Measurements from ENCODE around the gene UBE2L3.

Gene UBE2L3

GRCh38 chr22:21650823-21651520 lies 83.5 kb downstream of the UBE2L3 start:
- peak; percentile 37 for DNase-seq

DNA sequence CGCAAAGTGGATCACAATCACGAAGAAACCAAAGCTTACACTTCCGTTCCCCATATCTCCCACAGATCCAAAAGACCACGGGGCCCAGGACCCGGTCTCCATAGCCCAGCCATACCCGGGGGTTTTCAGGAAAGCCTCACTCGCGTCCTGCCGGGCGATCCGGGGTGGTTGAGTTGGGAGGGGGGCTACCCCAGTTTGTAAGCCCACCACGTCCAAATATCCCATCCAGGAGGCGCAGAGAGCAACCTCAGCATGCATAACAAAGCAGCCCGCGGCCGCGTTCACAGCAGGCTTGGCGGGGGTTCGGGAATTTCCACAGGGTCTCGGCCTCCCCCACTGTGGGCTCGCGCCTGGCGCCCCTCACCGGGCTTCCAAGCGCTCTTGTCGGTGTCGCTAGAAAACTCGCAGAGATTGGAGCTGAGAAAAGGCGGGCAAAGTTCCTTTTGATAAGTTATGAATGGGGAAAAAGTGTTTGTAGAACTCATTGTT lies 84.1 kb downstream of the UBE2L3 start:
- no peak for DNase-seq

- DNase-seq, result peak; percentile 93
Measured at GRCh38 chr22:21652010-21652546, 84.6 kb downstream of the UBE2L3 start.

- DNase-seq, result no peak
Measured at GRCh38 chr22:21652547-21653545, 85.3 kb downstream of the UBE2L3 start.

DNA sequence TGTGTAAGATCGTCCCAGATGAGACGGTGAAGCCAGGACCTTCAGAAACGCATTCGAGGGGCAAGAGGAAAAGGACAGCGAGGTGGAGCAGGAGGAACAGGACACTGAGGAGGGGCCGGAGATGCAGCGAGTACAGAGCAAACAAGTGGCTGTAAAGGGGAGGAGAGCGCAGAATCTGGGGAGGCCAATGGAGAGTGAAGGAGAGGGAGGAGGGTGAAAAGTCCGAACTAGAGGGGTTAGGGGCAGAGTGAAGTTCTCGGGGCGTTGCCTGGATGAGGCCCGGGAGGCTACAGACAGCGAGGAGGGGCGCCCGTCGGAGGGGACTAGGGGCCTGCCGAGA lies 89.5 kb downstream of the UBE2L3 start:
- no peak for DNase-seq

DNA sequence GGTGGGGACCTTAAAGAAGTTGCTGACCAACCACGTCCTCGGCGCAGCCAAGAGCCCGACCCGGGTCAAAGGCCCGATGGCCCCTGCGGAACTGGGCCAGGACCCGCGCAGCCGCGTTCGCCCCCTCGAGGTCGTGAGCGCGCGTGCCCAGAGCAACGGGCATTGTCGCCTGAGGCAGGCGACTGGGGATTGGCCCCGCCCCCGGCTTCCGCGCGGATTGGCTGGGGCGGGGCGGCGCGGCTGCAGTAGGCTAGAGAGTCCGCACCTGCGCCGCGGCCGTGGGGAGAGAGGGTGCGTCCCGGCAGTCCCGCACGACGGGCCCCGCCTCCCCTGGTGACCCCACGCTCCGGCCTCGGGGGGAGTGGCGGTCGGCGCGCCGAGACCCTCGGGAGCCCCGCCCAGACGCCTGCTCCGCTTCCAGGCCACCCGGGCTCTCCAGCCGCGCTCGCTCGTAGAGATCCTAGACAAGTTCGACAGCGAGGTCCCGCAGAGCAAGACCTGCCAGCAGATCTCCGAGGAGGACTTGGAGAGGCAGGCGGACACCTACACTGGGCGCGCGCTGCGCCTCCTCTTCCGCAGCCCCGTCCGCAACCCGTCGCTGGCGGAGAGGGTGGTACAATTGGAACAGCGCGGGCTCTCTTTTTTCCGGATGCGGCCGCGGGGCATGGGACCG lies 90.0 kb downstream of the UBE2L3 start:
- DNase-seq, result peak; percentile 82

DNA sequence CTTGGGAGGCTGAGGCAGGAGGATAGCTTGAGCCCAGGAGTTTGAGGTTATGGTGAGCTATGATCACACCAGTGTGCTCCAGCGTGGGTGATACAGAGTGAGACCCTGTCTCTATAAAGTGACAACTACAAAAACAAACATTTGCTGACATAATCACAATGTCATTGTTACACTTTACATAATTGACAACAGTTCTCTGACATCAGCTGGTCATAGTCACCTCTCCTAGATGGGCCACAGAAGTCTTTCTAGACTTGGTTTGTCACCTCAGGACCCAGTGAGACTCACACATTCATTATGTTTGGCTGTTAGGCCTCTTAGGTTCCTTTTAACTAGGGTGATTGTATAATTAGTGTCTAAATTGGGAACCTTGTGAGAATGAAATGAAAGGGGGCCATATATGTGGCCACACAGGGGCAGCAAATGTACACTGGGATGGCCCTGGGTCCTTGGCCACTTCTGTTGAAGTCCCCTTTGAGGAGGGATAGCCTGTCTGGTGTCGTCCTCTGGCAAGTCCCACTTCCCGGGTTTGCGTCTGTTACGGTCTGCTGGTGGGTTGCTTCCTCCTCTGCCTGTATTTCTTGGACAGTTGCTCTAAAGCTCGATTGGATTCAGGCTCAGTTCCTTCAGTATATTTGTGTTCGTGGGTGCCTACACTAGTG lies 92.5 kb downstream of the UBE2L3 start:
- no peak for DNase-seq

- DNase-seq, result no peak
Measured at GRCh38 chr22:21660904-21661303, 93.4 kb downstream of the UBE2L3 start.

DNA sequence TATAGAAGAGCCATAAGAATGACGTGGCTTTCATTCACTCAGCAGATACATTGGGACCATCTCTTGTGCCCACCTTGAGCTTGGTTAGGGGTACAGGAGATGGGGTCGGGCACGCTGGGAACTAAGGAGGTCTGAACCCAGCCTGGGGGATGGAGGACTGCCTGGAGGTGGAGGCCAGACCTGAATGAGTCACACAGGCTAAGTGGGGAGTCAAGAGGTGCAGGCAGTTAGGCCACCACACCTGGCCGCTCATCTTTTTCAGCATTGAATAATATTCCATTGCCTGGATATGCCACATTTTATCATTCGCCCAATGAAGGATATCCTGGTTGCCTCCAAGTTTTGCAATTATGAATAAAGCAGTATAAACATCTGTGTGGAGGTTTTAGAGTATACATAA lies 94.5 kb downstream of the UBE2L3 start:
- no peak for DNase-seq

DNA sequence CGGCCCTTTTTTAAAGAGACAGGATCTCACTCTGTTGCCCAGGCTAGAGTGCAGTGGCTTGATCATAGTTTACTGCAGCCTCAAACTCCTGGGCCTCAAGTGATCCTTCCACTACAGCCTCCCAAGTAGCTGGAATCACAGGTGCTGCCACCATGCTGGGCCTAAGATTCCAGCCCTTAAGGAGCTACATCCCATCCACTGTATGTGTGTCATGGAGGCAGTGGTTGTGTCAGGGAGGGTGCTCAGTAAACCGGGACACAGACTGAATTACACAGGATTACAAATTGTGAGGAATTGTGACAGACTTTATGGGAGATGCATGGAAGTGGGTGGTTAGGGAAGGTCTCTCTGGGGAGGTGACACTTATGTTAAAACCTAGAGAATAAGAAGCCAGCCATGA lies 96.2 kb downstream of the UBE2L3 start:
- no peak for DNase-seq

DNA sequence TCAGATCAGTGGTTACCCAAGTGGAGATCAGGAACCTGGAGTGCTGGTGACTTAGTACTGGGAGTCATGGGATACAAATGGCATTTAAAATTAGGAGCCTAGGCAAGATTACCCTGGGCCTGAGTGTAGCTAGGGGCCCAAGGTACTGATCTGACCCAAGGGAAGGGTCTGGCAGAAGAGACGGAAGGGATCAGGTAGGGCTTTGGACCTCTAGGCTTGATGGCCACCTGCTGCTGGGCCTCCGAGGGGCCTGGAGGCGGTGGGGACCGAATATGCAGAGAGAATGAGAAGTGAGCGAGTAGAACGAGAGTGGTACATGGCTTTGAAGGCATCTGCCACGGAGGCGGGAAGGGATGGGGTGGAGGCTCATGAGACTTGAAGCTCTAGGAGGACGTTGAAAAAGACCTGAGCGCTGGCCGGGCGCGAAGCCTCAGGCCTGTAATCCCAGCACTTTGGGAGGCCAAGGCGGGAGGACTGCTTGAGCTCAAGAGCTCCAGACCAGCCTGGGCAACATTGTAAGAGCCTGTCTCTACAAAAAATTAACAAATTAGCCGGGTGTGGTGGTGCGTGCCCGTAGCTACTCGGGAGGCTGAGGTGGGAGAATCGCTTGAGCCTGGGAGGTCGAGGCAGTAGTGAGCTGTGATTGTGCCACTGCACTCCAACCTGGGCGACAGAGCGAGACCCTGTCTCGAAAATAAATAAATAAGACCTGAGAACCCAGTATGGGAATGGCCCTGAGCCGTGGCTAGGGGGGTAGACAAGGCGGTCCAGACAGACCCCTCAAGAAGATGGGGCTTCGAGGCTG lies 97.7 kb downstream of the UBE2L3 start:
- no peak for DNase-seq

DNA sequence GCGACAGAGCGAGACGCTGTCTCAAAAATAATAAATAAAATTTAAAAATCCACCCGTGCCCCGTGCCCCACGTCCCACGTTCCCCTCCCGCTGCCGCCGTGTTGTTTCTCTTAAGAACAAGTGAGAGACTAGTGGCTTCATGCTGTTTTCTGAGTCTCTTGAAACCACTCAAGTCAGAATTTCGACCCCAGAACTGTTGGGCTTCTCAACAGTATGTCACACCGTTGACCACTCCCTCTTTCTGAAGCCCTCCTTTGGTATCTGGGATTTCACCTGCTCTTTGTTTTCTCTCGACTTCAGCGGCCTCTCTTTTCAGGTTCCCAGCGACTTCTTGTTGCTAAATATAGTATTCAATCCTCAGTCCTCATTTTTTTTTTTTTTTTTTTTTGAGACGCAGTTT lies 99.3 kb downstream of the UBE2L3 start:
- DNase-seq, result no peak

- no peak for DNase-seq
Measured at GRCh38 chr22:21669026-21669425, 101.5 kb downstream of the UBE2L3 start.

DNA sequence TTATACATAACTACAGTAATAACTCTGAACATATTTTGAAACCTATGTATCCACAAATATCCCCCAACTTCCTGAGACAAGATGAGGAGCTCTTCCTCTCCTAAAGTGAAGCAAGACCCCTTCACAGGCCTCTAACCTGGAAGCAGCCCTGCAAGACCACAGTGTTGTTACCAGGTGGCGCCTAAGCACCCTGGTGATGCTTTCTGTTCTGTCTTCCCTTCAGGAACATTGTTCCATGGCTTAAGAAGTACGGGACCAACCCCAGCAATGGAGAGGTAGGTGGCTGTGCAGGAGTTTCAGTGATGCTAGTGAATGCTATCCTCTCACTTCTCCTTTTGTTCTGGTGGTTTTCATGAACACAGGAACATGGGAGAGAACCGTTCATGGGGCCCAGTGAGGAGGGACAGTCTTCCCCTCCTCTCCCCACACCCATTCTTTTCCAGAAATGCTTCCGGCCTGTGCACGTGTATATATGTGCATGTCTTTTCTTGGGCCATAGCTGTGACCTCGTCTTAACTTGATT lies 104.7 kb downstream of the UBE2L3 start:
- DNase-seq, result no peak
